ENCODE results near the gene HAUS5. TPM values are rescaled to one million over a fixed set of nuclear protein-coding genes. Genes with fewer than 3 reads are reported as not detected.

HAUS5 gene
- total RNA-seq, 1 donor from 2014 or later: 3.9 TPM

GRCh38 chr19:35569281-35569781 lies 43.2 kb upstream of the HAUS5 start:
- FAIRE-seq (no peak), DNase-seq (ENCODE audit: low read depth) (no peak)
- H3K36me3 ChIP-seq (ENCODE audit: control insufficient read depth, insufficient read depth, low read length): no peaks in the 10 kb centered on the region
- H3K4me3 ChIP-seq (ENCODE audit: low read depth, low read length): no peak overlapping the region
- TF ChIP-seq, protein P1, sequence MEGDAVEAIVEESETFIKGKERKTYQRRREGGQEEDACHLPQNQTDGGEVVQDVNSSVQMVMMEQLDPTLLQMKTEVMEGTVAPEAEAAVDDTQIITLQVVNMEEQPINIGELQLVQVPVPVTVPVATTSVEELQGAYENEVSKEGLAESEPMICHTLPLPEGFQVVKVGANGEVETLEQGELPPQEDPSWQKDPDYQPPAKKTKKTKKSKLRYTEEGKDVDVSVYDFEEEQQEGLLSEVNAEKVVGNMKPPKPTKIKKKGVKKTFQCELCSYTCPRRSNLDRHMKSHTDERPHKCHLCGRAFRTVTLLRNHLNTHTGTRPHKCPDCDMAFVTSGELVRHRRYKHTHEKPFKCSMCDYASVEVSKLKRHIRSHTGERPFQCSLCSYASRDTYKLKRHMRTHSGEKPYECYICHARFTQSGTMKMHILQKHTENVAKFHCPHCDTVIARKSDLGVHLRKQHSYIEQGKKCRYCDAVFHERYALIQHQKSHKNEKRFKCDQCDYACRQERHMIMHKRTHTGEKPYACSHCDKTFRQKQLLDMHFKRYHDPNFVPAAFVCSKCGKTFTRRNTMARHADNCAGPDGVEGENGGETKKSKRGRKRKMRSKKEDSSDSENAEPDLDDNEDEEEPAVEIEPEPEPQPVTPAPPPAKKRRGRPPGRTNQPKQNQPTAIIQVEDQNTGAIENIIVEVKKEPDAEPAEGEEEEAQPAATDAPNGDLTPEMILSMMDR (IDR thresholded peaks at IDR 0.05; ENCODE audit: insufficient read depth, low read length, severe bottlenecking): no peak
- no peaks in the 10 kb centered on the region for H3K27me3 ChIP-seq (ENCODE audit: control insufficient read depth, insufficient read depth, low read length)

DNA sequence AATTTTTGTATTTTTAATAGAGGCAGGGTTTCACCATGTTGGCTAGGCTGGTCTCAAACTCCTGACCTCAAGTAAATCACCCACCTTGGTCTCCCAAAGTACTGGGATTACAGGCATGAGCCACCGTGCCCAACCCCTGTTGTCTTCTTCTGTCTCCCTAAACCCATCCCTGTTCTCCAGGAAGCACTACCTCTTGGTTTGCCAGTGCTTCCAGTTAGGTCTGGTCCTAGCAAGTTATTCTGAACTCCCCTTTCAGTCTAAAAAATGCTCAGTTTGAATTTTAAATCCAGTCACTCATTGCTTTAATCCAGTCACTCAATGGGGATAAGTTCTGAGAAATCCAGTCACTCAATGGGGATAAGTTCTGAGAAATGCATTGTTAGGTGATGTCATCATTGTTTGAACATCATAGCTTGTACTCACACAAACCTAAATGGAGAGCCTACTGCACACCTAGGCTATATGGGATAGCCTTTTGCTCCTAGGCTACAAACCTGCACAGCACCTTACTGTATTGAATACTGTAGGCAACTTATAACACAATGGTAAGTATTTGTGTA lies 41.0 kb upstream of the HAUS5 start:
- FAIRE-seq (no peak), DNase-seq (ENCODE audit: low read depth) (peak; percentile 22)
- H3K27me3 ChIP-seq (ENCODE audit: control insufficient read depth, insufficient read depth, low read length): no peaks in the 10 kb centered on the region
- no peak overlapping the region for H3K4me3 ChIP-seq (ENCODE audit: low read depth, low read length)
- no peaks in the 10 kb centered on the region for H3K36me3 ChIP-seq (ENCODE audit: control insufficient read depth, insufficient read depth, low read length)
- TF ChIP-seq, protein P1 (IDR thresholded peaks at IDR 0.05; ENCODE audit: insufficient read depth, low read length, severe bottlenecking): no peak

DNA sequence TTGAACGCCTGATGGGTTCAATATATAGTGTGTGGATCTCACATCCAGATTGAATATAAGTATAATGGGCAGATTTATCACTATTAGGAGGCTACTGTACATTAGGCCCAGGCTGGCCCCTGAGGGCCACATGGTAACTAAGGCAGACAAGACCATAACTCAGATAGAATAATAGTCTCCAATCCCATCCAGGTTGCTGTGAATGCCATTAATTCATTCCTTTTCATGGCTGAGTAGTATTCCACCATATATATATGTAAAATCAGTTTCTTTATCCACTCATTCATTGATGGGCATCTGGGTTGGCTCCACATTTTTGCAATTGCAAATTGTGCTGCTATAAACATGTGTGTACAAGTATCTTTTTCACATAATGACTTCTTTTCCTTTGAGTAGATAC lies 34.6 kb upstream of the HAUS5 start:
- Histone ChIP-seq H3K36me3 (ENCODE audit: control insufficient read depth, insufficient read depth, low read length) (no peaks in the 10 kb centered on the region), H3K4me3 (ENCODE audit: low read depth, low read length) (no peak overlapping the region), H3K27me3 (ENCODE audit: control insufficient read depth, insufficient read depth, low read length) (no peaks in the 10 kb centered on the region)
- TF ChIP-seq, protein P1 (IDR thresholded peaks at IDR 0.05; ENCODE audit: insufficient read depth, low read length, severe bottlenecking): no peak
- FAIRE-seq: no peak
- DNase-seq (ENCODE audit: low read depth): no peak

DNA sequence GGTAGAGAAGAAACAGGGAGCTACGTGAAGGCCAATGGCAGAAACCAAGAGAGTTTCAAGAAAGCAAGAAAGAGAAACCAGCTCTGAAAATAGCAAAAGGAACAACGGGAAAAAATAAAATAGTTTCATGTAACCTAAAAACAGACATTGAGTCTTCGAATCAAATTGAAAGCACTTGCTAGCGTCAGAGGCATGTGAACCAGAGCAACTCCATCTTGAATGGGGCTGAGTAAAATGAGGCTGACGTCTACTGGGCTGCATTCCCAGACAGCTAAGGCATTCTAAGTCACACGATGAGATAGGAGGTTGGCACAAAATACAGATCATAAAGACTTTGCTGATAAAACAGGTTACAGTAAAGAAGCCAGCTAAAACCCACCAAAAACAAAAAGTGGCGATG lies 33.8 kb upstream of the HAUS5 start:
- no peaks in the 10 kb centered on the region for H3K27me3 ChIP-seq (ENCODE audit: control insufficient read depth, insufficient read depth, low read length)
- no peaks in the 10 kb centered on the region for H3K36me3 ChIP-seq (ENCODE audit: control insufficient read depth, insufficient read depth, low read length)
- TF ChIP-seq, protein P1 (IDR thresholded peaks at IDR 0.05; ENCODE audit: insufficient read depth, low read length, severe bottlenecking): no peak
- FAIRE-seq (no peak), DNase-seq (ENCODE audit: low read depth) (no peak)
- H3K4me3 ChIP-seq (ENCODE audit: low read depth, low read length): no peak overlapping the region

GRCh38 chr19:35582760-35583159 lies 29.8 kb upstream of the HAUS5 start:
- TF ChIP-seq, protein P1 (IDR thresholded peaks at IDR 0.05; ENCODE audit: insufficient read depth, low read length, severe bottlenecking): no peak
- FAIRE-seq: no peak
- Histone ChIP-seq H3K36me3 (ENCODE audit: control insufficient read depth, insufficient read depth, low read length) (no peaks in the 10 kb centered on the region), H3K4me3 (ENCODE audit: low read depth, low read length) (no peak overlapping the region), H3K27me3 (ENCODE audit: control insufficient read depth, insufficient read depth, low read length) (no peaks in the 10 kb centered on the region)
- no peak for DNase-seq (ENCODE audit: low read depth)

- Histone ChIP-seq H3K27me3 (ENCODE audit: control insufficient read depth, insufficient read depth, low read length) (no peaks in the 10 kb centered on the region), H3K4me3 (ENCODE audit: low read depth, low read length) (no peak within 1 kb of the TSS), H3K36me3 (ENCODE audit: control insufficient read depth, insufficient read depth, low read length) (no peaks in the 10 kb centered on the region)
- DNase-seq (ENCODE audit: low read depth) (no peak), FAIRE-seq (no peak)
- TF ChIP-seq, protein P1 (IDR thresholded peaks at IDR 0.05; ENCODE audit: insufficient read depth, low read length, severe bottlenecking): no peak
These were observed 26.7 kb upstream of the HAUS5 start, which contains the start of gene PMIS2 for GRCh38 chr19:35585848-35586247. TSS of gene PMIS2 (plus strand) at chr19:35586173. CDS start at chr19:35586260, 87 bp downstream.

All from bronchial epithelial cell (primary cell).